HG02852 (cell line): Measurements from ENCODE around the gene SDC4.
"Not testable (repeated sequence)": the region's sequence is repeated elsewhere in the genome, so short reads cannot be mapped to it uniquely, and the experiment has no call there.

Experiments
- ATAC-seq: cut with Tn5 transposase; IDR thresholded peaks from one replicate; pipeline ENCODE4 v1.9.1; 2021; ENCODE audit warnings: mild to moderate bottlenecking, moderate library complexity; ENCODE audit not compliant: unreplicated experiment

SDC4 gene

GRCh38 chr20:45365444-45365970 is 17.3 kb upstream of the SDC4 start:
- ATAC-seq, result no peak

- ATAC-seq, result no peak
These were observed 15.6 kb upstream of the SDC4 start for GRCh38 chr20:45363611-45364492.

GRCh38 chr20:45362804-45363610 is 14.8 kb upstream of the SDC4 start, which contains the start of gene SYS1:
Gene SYS1, plus strand, starts transcription at chr20:45363156. Its CDS starts 376 bp downstream, at chr20:45363532.
- peak; percentile 78 for ATAC-seq

GRCh38 chr20:45361793-45362192 is 13.6 kb upstream of the SDC4 start:
- no peak for ATAC-seq

GRCh38 chr20:45359406-45360148 is 11.4 kb upstream of the SDC4 start:
- no peak for ATAC-seq

- ATAC-seq, result no peak
These were observed 10.8 kb upstream of the SDC4 start for GRCh38 chr20:45359069-45359405.

GRCh38 chr20:45358282-45359068 is 10.3 kb upstream of the SDC4 start:
- no peak for ATAC-seq

GRCh38 chr20:45355209-45356084 is 7.2 kb upstream of the SDC4 start:
- no peak for ATAC-seq

- no peak for ATAC-seq
These were observed 6.4 kb upstream of the SDC4 start for GRCh38 chr20:45354423-45355208.

- no peak for ATAC-seq
These were observed 5.5 kb upstream of the SDC4 start for GRCh38 chr20:45353746-45354145.

GRCh38 chr20:45352729-45353128 is 4.5 kb upstream of the SDC4 start:
- ATAC-seq, result no peak

- ATAC-seq, result not testable (repeated sequence)
These were observed 2.6 kb upstream of the SDC4 start for GRCh38 chr20:45350795-45351194.

- no peak for ATAC-seq
These were observed 2.0 kb upstream of the SDC4 start for GRCh38 chr20:45350217-45350616.

- ATAC-seq, result no peak
These were observed 808 bp downstream of the SDC4 start for GRCh38 chr20:45347297-45347935.

GRCh38 chr20:45346851-45347250 is 1.4 kb downstream of the SDC4 start:
- ATAC-seq, result no peak

GRCh38 chr20:45346291-45346718 is 1.9 kb downstream of the SDC4 start:
- ATAC-seq, result no peak

- ATAC-seq, result no peak
These were observed 2.9 kb downstream of the SDC4 start for GRCh38 chr20:45345104-45345936.
